H9 (cell line): Measurements from ENCODE around the gene CNOT10. TPM values are rescaled to one million over a fixed set of nuclear protein-coding genes. Genes with fewer than 3 reads are reported as not detected.

Source experiments
- DNase-seq: peaks from one replicate; pipeline ENCODE4 v3.0.0-alpha.2; 2017
- H2AFZ ChIP-seq: one replicate; pipeline ENCODE4 v1.6.1; 2013; ENCODE audit warnings: mild to moderate bottlenecking, low read length, control low read depth, moderate library complexity
- H2AK5ac ChIP-seq: 2 replicates; pipeline ENCODE4 v1.6.1; 2013; ENCODE audit warnings: low read length, control low read depth, mixed read lengths; ENCODE audit not compliant: insufficient read length
- H2BK120ac ChIP-seq: one replicate; pipeline ENCODE4 v1.6.1; 2013; ENCODE audit warnings: low read depth, mild to moderate bottlenecking, low read length, control low read depth, inconsistent platforms; ENCODE audit not compliant: poor library complexity, severe bottlenecking
- H2BK12ac ChIP-seq: 2 replicates; pipeline ENCODE4 v1.6.1; 2013; ENCODE audit warnings: low read length, control low read depth, mixed read lengths, low read depth; ENCODE audit not compliant: insufficient read length
- H2BK15ac ChIP-seq: 2 replicates; pipeline ENCODE4 v1.6.1; 2013; ENCODE audit warnings: low read depth, low read length, control low read depth
- H2BK20ac ChIP-seq: one replicate; pipeline ENCODE4 v1.6.1; 2013; ENCODE audit warnings: low read depth, mild to moderate bottlenecking, low read length, control low read depth, inconsistent platforms; ENCODE audit not compliant: poor library complexity, severe bottlenecking
- H2BK5ac ChIP-seq: 2 replicates; pipeline ENCODE4 v1.6.1; 2013; ENCODE audit warnings: low read length, control low read depth, mixed read lengths; ENCODE audit not compliant: insufficient read length
- H3K14ac ChIP-seq: 2 replicates; pipeline ENCODE4 v1.6.1; 2013; ENCODE audit warnings: low read length, control low read depth; ENCODE audit not compliant: insufficient read depth
- H3K18ac ChIP-seq: 2 replicates; pipeline ENCODE4 v1.6.1; 2013; ENCODE audit warnings: low read depth, mild to moderate bottlenecking, mixed read lengths, low read length, control low read depth; ENCODE audit not compliant: insufficient read length
- H3K23ac ChIP-seq: 2 replicates; pipeline ENCODE4 v1.6.1; 2013; ENCODE audit warnings: low read length, control low read depth, mixed read lengths, low read depth; ENCODE audit not compliant: insufficient read length
- H3K23me2 ChIP-seq: 2 replicates; pipeline ENCODE4 v1.6.1; 2013; ENCODE audit warnings: low read depth, mild to moderate bottlenecking, mixed read lengths, low read length, control low read depth; ENCODE audit not compliant: insufficient read length, poor library complexity, severe bottlenecking
- H3K27ac ChIP-seq: 2 replicates; pipeline ENCODE4 v1.5.1; 2013; ENCODE audit warnings: low read length, control low read depth, mixed read lengths, low read depth; ENCODE audit not compliant: insufficient read length
- H3K27me3 ChIP-seq: 2 replicates; pipeline ENCODE4 v1.6.1; 2013; ENCODE audit warnings: low read length, control low read depth, inconsistent platforms; ENCODE audit not compliant: insufficient read depth
- H3K4ac ChIP-seq: 2 replicates; pipeline ENCODE4 v1.6.1; 2013; ENCODE audit warnings: low read depth, mild to moderate bottlenecking, control low read depth, inconsistent platforms, low read length, moderate library complexity
- H3K4me1 ChIP-seq: 2 replicates; pipeline ENCODE4 v1.6.1; 2013; ENCODE audit warnings: low read length, control low read depth, inconsistent platforms; ENCODE audit not compliant: insufficient read depth
- H3K4me2 ChIP-seq: 2 replicates; pipeline ENCODE4 v1.6.1; 2013; ENCODE audit warnings: low read length, control low read depth, mixed read lengths; ENCODE audit not compliant: insufficient read length, insufficient read depth
- H3K56ac ChIP-seq: 2 replicates; pipeline ENCODE4 v1.6.1; 2013; ENCODE audit warnings: low read depth, mild to moderate bottlenecking, mixed read lengths, low read length, control low read depth; ENCODE audit not compliant: insufficient read length
- H3K79me1 ChIP-seq: 2 replicates; pipeline ENCODE4 v1.6.1; 2013; ENCODE audit warnings: low read depth, mild to moderate bottlenecking, moderate library complexity, low read length, control low read depth, inconsistent platforms; ENCODE audit not compliant: insufficient read depth, poor library complexity, severe bottlenecking
- H3K79me2 ChIP-seq: 2 replicates; pipeline ENCODE4 v1.6.1; 2013; ENCODE audit warnings: low read length, control low read depth, inconsistent platforms; ENCODE audit not compliant: insufficient read depth
- H3K9ac ChIP-seq: 2 replicates; pipeline ENCODE4 v1.6.1; 2013; ENCODE audit warnings: low read length, control low read depth, mixed read lengths; ENCODE audit not compliant: insufficient read length; ENCODE audit errors: extremely low read depth
- H3K9me3 ChIP-seq: one replicate; pipeline ENCODE4 v1.6.1; 2013; ENCODE audit warnings: low read depth, low read length, inconsistent platforms; ENCODE audit not compliant: control insufficient read depth
- H3T11ph ChIP-seq: one replicate; pipeline ENCODE4 v1.6.1; 2013; ENCODE audit warnings: mild to moderate bottlenecking, low read length, control low read depth, inconsistent platforms
- H4K20me1 ChIP-seq: one replicate; pipeline ENCODE4 v1.6.1; 2013; ENCODE audit not compliant: control insufficient read depth, insufficient read length, insufficient read depth
- H4K5ac ChIP-seq: 2 replicates; pipeline ENCODE4 v1.6.1; 2013; ENCODE audit warnings: low read depth, mild to moderate bottlenecking, mixed read lengths, low read length, control low read depth; ENCODE audit not compliant: insufficient read length
- H4K8ac ChIP-seq: replicated peaks from 2 replicates; pipeline ENCODE4 v1.6.1; 2013; ENCODE audit warnings: low read length, control low read depth, mixed read lengths, low read depth; ENCODE audit not compliant: insufficient read length
- H4K91ac ChIP-seq: 2 replicates; pipeline ENCODE4 v1.6.1; 2013; ENCODE audit warnings: low read depth, mild to moderate bottlenecking, moderate library complexity, mixed read lengths, low read length, control low read depth; ENCODE audit not compliant: insufficient read length
- H3K27ac Mint-ChIP-seq, 3 experiments: 2 replicates in 2 of 3; 3 replicates in 1 of 3; pipeline ENCODE4 v1.8.0; 2020 to 2021; ENCODE audit warnings: mixed read lengths in 3 of 3, mild to moderate bottlenecking in 1 of 3, moderate library complexity in 1 of 3
- H3K27me3 Mint-ChIP-seq: 2 replicates; pipeline ENCODE4 v1.8.0; 2021; ENCODE audit warnings: low read depth, mild to moderate bottlenecking, moderate library complexity, mixed read lengths
- H3K36me3 Mint-ChIP-seq, 3 experiments: 2 replicates in 2 of 3; 3 replicates in 1 of 3; pipeline ENCODE4 v1.8.0; 2020 to 2021; ENCODE audit warnings: low read depth in 3 of 3, mixed read lengths in 3 of 3; ENCODE audit not compliant: insufficient read depth in 1 of 3
- H3K4me1 Mint-ChIP-seq, 2 experiments: 2 replicates each; pipeline ENCODE4 v1.8.0; 2020; ENCODE audit warnings: mixed read lengths in 2 of 2
- H3K4me3 Mint-ChIP-seq, 2 experiments: 2 replicates in 1 of 2; 3 replicates in 1 of 2; pipeline ENCODE4 v1.8.0; 2020 to 2021; ENCODE audit warnings: mild to moderate bottlenecking in 2 of 2, mixed read lengths in 2 of 2, moderate library complexity in 1 of 2
- H3K9me3 Mint-ChIP-seq, 2 experiments: 2 replicates in 1 of 2; 3 replicates in 1 of 2; pipeline ENCODE4 v1.8.0; 2020; ENCODE audit warnings: mild to moderate bottlenecking in 2 of 2, mixed read lengths in 2 of 2, moderate library complexity in 1 of 2
- WGBS: extraction: QIAGEN DNeasy Blood & Tissue Kit; methylation state at CpG from one replicate; pipeline ENCODE4 v1.1.7; 2013; ENCODE audit warnings: missing lambda C conversion rate, low lambda C conversion rate, mixed read lengths; ENCODE audit not compliant: insufficient read length; ENCODE audit errors: extremely low coverage; 5-methylcytosine and 5-hydroxymethylcytosine counted together
- total RNA-seq: library from RNA; stranded (reverse); gene quantifications from 2 replicates; pipeline ENCODE4 v1.2.1, GENCODE V29; 2021
- TF ChIP-seq, protein P1 (sequence below): fragments of 200-600 bp; sonication (generic); conservative IDR thresholded peaks from 3 replicates; pipeline ENCODE4 v1.8.0; 2021; ENCODE audit warnings: antibody characterized with exemption, mild to moderate bottlenecking

The CNOT10 gene
- total RNA-seq, 1 experiment from 2014 or later, result 55.4 TPM

DNA sequence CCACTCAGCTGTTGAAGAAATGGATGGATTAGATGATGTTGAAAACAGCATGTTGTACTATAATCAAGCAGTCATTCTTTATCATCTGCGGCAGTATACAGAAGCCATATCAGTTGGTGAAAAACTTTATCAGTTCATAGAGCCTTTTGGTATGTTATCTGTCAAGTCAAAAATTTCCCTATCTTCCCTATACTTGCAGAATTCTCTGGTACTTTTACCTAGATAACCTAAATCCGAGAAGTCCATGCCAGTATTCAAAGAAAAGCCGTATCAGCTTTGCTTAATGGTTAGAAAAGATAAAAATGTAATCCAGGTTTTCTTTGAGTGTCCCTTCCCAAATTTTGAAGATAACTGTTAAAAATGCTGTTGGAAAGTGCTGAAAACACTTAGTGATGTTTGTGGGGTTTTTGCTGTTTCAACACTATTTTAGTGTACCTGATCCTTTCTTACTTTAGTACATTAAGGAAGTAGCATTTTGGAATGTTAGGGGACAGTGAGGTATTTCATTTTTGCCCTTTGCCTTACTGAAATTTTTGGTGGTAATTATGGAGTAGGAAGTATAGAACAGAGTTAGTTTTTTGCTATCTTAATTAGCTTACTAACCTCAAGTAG, 23.8 kb downstream of the CNOT10 start:
- H4K5ac ChIP-seq, result no peak overlapping the region
- no peak overlapping the region for H2BK15ac ChIP-seq
- H2BK5ac ChIP-seq, result no peak overlapping the region
- no peak overlapping the region for H3K27ac ChIP-seq
- no peaks in the 10 kb centered on the region for H3K4me1 ChIP-seq
- H3K9me3 Mint-ChIP-seq, result no peaks in the 10 kb centered on the region
- no peak overlapping the region for H2BK120ac ChIP-seq
- no peak overlapping the region for H3T11ph ChIP-seq
- TF ChIP-seq, protein P1, sequence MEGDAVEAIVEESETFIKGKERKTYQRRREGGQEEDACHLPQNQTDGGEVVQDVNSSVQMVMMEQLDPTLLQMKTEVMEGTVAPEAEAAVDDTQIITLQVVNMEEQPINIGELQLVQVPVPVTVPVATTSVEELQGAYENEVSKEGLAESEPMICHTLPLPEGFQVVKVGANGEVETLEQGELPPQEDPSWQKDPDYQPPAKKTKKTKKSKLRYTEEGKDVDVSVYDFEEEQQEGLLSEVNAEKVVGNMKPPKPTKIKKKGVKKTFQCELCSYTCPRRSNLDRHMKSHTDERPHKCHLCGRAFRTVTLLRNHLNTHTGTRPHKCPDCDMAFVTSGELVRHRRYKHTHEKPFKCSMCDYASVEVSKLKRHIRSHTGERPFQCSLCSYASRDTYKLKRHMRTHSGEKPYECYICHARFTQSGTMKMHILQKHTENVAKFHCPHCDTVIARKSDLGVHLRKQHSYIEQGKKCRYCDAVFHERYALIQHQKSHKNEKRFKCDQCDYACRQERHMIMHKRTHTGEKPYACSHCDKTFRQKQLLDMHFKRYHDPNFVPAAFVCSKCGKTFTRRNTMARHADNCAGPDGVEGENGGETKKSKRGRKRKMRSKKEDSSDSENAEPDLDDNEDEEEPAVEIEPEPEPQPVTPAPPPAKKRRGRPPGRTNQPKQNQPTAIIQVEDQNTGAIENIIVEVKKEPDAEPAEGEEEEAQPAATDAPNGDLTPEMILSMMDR, result no peak
- no peak overlapping the region for H2BK20ac ChIP-seq
- no peaks in the 10 kb centered on the region for H3K27me3 Mint-ChIP-seq
- H3K4me1 Mint-ChIP-seq, result no peaks in the 10 kb centered on the region
- no peaks in the 10 kb centered on the region for H3K79me2 ChIP-seq
- no peaks in the 10 kb centered on the region for H3K23me2 ChIP-seq
- no peak overlapping the region for H3K4me2 ChIP-seq
- no peak overlapping the region for H3K9ac ChIP-seq
- no peak overlapping the region for H4K8ac ChIP-seq
- no peak overlapping the region; a peak in 1 of 5 replicates for H3K4me3 Mint-ChIP-seq
- H3K27me3 ChIP-seq, result no peaks in the 10 kb centered on the region
- no peaks in the 10 kb centered on the region for H3K9me3 ChIP-seq
- no peak overlapping the region for H3K18ac ChIP-seq
- peak overlapping the region in 1 of 3 experiments; percentile 9; a peak in 2 of 7 replicates for H3K27ac Mint-ChIP-seq
- H3K79me1 ChIP-seq, result no peaks in the 10 kb centered on the region
- H3K4ac ChIP-seq, result no peak overlapping the region
- H3K23ac ChIP-seq, result no peak overlapping the region
- H4K91ac ChIP-seq, result no peak overlapping the region
- H2BK12ac ChIP-seq, result no peak overlapping the region
- H2AK5ac ChIP-seq, result no peak overlapping the region
- WGBS, result no CpG with 5 or more reads among the region's 3 CpGs
- H4K20me1 ChIP-seq, result no peaks in the 10 kb centered on the region
- no peak overlapping the region for H2AFZ ChIP-seq
- no peak overlapping the region for H3K14ac ChIP-seq
- no peak for DNase-seq
- H3K36me3 Mint-ChIP-seq, result peaks cover 10 to 56% (median 41%) of the 10 kb centered on the region in 3 experiments; a peak in 5 of 7 replicates
- H3K56ac ChIP-seq, result no peak overlapping the region
